GM12801 (cell line): ENCODE measurements around the gene MED14.

ENCODE experiments used
- TF ChIP-seq, protein P1 (sequence below): IDR thresholded peaks from one replicate; pipeline ENCODE4 v1.5.1; 2011; ENCODE audit warnings: control low read depth; ENCODE audit not compliant: insufficient read length; ENCODE audit errors: extremely low read depth

The MED14 gene

DNA sequence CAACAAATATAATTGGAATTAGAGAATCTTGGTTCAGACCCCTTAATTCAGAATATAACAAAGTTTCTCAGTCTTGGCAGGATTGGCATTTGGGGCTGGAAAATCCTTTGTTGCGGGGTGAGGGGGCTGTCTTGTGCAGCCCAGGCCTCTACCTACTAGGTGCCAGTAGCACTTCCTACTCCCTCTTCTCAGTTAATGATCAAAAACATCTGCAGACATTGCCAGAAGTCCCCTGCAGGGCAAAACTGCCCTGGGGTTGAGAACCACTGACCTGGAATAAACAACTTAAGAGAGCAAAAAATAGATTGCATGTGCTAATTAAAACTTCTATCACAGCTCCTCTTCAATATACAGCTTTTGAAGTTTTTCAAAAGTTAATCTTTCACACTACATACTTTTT lies 51.2 kb downstream of the MED14 start:
- TF ChIP-seq, protein P1, sequence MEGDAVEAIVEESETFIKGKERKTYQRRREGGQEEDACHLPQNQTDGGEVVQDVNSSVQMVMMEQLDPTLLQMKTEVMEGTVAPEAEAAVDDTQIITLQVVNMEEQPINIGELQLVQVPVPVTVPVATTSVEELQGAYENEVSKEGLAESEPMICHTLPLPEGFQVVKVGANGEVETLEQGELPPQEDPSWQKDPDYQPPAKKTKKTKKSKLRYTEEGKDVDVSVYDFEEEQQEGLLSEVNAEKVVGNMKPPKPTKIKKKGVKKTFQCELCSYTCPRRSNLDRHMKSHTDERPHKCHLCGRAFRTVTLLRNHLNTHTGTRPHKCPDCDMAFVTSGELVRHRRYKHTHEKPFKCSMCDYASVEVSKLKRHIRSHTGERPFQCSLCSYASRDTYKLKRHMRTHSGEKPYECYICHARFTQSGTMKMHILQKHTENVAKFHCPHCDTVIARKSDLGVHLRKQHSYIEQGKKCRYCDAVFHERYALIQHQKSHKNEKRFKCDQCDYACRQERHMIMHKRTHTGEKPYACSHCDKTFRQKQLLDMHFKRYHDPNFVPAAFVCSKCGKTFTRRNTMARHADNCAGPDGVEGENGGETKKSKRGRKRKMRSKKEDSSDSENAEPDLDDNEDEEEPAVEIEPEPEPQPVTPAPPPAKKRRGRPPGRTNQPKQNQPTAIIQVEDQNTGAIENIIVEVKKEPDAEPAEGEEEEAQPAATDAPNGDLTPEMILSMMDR = no peak

GRCh38 chrX:40683245-40683644 lies 52.1 kb downstream of the MED14 start:
- TF ChIP-seq, protein P1 = no peak

DNA sequence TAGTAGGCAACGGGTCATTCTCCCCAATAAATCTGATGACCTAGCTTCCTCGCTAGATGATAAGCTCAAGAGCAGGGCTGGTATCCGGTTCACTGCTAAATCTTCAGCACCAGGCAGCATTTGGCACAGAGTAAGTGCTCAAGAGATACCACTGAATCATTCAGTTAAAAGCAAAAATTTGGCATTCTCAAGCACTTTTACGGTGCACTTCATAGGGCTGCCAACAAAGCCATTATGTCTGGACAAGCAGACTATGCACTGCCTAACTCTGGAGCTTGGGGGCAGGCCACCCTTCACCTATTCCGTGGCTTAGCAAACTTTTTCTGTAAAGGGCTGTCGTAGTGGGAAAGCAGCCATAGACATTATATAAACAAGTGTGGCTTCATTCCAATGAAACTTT lies 64.2 kb downstream of the MED14 start:
- TF ChIP-seq, protein P1 = no peak

GRCh38 chrX:40663880-40664630 lies 71.3 kb downstream of the MED14 start:
- TF ChIP-seq, protein P1 = no peak

DNA sequence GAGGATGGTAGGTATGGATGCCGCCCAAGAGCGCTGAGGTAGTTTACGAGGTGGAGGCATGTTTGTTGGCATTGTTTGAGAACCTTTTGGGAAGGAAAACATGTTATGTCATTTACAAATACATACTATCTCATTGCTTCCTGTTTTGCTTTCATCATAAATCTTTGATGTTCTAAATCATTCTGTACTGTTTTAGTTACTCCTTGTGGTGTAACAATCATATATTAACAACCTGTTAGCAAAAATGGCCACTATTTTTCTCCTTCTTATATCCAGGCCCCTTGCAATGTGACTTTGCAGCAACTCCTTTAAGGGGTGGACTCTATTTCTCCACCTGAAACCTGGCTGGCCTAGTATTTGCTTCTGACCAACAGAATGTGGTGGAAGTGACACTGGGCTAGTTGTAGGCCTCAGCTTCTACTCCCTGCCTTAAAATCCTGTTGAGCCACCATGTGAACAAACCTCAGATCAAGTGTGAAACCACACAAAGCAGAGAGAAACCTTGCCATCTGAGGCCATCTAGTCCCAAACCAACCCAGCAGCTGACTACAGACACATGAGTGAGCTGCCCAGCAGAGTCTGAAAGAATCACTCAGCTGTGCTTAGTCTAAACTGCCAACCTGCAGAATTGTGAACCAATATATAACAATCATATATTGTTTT lies 72.1 kb downstream of the MED14 start:
- TF ChIP-seq, protein P1 = no peak

- TF ChIP-seq, protein P1 = no peak
These were observed 73.9 kb downstream of the MED14 start for GRCh38 chrX:40661489-40661888.

DNA sequence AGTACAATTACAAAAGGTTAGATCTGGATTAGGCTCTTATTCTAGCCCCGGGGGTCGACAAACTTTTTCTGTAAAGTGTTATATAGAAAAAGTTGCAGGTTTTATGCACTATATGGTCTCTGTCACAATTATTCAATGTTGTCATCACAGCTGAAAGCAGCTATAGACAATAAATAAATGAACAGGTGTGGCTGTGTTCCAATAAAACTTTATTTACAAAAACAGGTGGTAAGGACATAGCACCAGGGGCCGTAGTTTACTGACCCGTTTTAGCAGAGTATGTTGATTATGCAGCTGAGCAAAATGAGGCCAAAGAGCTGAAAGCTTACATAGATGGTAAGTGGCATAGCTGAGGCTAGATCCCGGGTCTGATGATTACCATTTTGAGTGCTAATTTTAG lies 75.0 kb downstream of the MED14 start:
- TF ChIP-seq, protein P1 = no peak
